ENCODE data around the gene SEL1L2. TPM values are rescaled to one million over a fixed set of nuclear protein-coding genes. Genes with fewer than 3 reads are reported as not detected.

SEL1L2 gene
- total RNA-seq, 3 donors from 2014 or later: not detected

DNA sequence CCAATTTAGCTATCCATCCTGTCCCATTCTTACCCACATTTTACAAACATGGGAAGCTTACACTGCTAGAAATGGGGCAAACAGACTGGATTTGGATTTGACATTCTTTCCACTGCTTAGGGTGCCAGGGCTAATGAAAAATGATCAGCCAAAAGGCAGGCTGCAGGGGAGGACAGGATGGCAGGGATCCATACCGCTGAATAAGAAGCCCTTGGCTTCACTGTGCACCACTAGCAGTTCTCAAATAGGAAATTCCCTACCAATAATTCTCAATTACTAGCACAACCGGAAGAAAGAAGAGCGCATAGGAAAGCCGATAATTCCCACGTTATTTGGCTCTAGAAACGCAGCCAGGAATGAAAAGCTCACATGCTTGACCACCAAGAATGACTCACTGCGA, 132.5 kb downstream of the SEL1L2 start:
- H3K9me3 ChIP-seq: no peaks in the 10 kb centered on the region
- no peaks in the 10 kb centered on the region for H3K36me3 ChIP-seq (ENCODE audit: low read depth)
- H3K4me1 ChIP-seq (ENCODE audit: low read depth): no peaks in the 10 kb centered on the region
- intact Hi-C loops (cut with DNase I, micrococcal nuclease): no loop called here
- DNase-seq (no peak), ATAC-seq (no peak)
- TF ChIP-seq, protein P1, sequence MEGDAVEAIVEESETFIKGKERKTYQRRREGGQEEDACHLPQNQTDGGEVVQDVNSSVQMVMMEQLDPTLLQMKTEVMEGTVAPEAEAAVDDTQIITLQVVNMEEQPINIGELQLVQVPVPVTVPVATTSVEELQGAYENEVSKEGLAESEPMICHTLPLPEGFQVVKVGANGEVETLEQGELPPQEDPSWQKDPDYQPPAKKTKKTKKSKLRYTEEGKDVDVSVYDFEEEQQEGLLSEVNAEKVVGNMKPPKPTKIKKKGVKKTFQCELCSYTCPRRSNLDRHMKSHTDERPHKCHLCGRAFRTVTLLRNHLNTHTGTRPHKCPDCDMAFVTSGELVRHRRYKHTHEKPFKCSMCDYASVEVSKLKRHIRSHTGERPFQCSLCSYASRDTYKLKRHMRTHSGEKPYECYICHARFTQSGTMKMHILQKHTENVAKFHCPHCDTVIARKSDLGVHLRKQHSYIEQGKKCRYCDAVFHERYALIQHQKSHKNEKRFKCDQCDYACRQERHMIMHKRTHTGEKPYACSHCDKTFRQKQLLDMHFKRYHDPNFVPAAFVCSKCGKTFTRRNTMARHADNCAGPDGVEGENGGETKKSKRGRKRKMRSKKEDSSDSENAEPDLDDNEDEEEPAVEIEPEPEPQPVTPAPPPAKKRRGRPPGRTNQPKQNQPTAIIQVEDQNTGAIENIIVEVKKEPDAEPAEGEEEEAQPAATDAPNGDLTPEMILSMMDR (IDR thresholded peaks at IDR 0.05): no peak
- H3K4me3 ChIP-seq: no peak overlapping the region

DNA sequence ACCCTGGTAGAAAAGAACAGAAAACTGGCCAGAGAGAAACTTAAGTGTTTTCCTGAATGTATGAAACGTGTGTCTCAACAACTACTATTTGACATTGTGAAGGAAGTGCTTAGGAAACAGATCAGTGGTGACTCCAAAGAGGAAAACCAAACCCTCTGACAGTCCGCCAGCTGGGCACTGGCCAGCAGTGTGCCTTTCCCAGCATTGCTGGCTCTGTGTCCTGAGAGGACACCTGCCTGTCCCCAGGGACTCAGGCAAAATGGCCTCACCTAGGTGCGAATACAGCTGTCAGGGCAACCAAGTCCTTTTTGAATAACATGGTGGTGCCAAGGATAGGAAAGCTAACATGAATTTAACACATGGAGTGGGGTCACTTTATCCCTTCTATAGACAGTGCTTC, 133.1 kb downstream of the SEL1L2 start:
- intact Hi-C loops (cut with DNase I, micrococcal nuclease): no loop called here
- H3K36me3 ChIP-seq (ENCODE audit: low read depth): no peaks in the 10 kb centered on the region
- DNase-seq: no peak
- no peak for ATAC-seq
- no peak overlapping the region for H3K4me3 ChIP-seq
- TF ChIP-seq, protein P1 (IDR thresholded peaks at IDR 0.05): no peak
- H3K4me1 ChIP-seq (ENCODE audit: low read depth): no peaks in the 10 kb centered on the region
- no peaks in the 10 kb centered on the region for H3K9me3 ChIP-seq

DNA sequence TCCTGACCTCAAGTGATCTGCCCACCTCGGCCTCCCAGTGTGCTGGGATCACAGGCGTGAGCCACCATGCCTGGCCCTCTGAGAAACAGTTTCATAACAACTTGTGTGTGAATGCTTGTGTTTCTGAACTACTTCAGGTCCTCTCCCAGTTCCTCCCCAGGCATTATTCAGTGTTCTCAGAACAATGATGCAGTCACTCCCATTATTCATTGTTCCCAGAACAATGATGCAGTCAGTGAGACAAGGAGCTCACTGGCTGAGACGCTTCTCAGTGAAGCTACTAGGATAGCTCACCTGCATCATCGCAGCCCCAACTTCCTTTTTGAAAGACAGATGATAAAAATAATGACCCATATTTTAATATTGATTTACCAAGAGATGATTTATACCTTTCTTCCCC, 134.1 kb downstream of the SEL1L2 start:
- TF ChIP-seq, protein P1 (IDR thresholded peaks at IDR 0.05): no peak
- ATAC-seq: no peak

DNA sequence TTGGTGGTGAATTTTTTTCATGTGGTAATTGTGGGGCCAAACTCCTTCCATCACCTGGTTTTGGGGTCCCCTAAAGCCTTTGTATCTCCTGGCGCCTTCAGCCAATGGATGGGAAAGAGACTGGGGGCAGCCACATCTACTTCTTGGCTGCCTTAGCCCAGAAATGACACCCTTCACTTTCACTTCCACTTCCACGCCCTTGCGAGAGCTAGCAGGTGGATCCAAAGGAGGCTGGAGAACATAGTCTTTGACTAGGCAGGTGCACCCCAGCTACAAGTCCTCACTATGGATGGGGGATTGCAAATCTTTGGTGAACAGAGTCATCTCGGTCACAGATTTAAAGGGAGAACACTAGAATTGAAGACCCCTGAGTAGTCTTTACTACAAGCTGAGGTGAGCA, 134.8 kb downstream of the SEL1L2 start:
- Histone ChIP-seq H3K4me1 (ENCODE audit: low read depth) (no peaks in the 10 kb centered on the region), H3K9me3 (no peaks in the 10 kb centered on the region), H3K4me3 (no peak overlapping the region), H3K36me3 (ENCODE audit: low read depth) (no peaks in the 10 kb centered on the region)
- no peak for DNase-seq
- TF ChIP-seq, protein P1 (IDR thresholded peaks at IDR 0.05): no peak
- no peak for ATAC-seq
- intact Hi-C loops (cut with DNase I, micrococcal nuclease): no loop called here

More for the DNA sequence above, 134.1 kb downstream of the SEL1L2 start:
- intact Hi-C loops (cut with DNase I, micrococcal nuclease): no loop called here
- Histone ChIP-seq H3K36me3 (ENCODE audit: low read depth) (no peaks in the 10 kb centered on the region), H3K9me3 (no peaks in the 10 kb centered on the region), H3K4me3 (no peak overlapping the region), H3K4me1 (ENCODE audit: low read depth) (no peaks in the 10 kb centered on the region)
- DNase-seq: no peak

DNA sequence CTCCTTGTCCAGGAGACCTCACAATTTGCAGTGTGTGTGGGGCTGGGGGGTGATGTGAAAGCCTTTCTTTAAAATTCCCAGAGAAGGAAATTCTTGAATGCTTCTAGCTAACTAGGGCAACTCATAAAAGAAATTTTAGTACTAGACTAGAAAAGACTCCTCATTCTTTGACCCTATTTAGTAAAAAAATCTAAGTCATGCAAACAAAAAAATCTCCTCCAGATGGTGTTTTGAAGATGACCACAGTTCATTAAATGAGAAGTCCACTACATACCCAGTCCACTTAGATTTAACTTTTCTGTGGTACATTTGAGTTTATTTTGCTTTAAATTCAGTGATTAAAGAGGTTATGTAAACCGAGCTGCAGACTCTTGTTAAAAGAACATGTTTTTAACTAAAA, 138.1 kb downstream of the SEL1L2 start:
- intact Hi-C loops (cut with DNase I, micrococcal nuclease): no loop called here
- no peak for ATAC-seq
- Histone ChIP-seq H3K9me3 (no peaks in the 10 kb centered on the region), H3K36me3 (ENCODE audit: low read depth) (no peaks in the 10 kb centered on the region), H3K4me1 (ENCODE audit: low read depth) (no peaks in the 10 kb centered on the region), H3K4me3 (no peak overlapping the region)
- DNase-seq: no peak
- TF ChIP-seq, protein P1 (IDR thresholded peaks at IDR 0.05): no peak

DNA sequence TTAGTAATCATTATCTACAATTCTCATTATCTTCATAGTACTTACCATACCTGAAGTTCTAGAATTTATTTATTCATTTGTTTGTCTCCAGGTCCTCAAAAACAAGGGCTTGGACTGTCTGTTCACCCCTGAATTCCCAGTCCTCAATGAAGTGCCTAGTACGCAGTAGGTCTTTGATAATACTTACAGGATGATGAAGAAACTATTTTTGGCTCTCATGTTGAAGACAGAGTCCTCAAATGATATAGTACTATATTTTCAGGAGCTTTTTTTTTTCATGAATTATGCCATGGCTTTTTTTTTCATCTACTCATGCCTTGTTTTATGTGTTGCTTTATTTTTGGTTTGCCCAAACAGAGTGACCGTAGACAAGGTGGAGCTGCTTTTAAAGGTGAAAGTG, 139.1 kb downstream of the SEL1L2 start:
- ATAC-seq (no peak), DNase-seq (no peak)
- Histone ChIP-seq H3K4me1 (ENCODE audit: low read depth) (no peaks in the 10 kb centered on the region), H3K36me3 (ENCODE audit: low read depth) (no peaks in the 10 kb centered on the region), H3K4me3 (no peak overlapping the region), H3K9me3 (no peaks in the 10 kb centered on the region)
- intact Hi-C loops (cut with DNase I, micrococcal nuclease): no loop called here
- TF ChIP-seq, protein P1 (IDR thresholded peaks at IDR 0.05): no peak

Measured in mucosa of descending colon (tissue), 3 donors.